HG03139 (cell line): ENCODE measurements around the gene SLC16A1.
"Not testable (repeated sequence)": the region's sequence is repeated elsewhere in the genome, so short reads cannot be mapped to it uniquely, and the experiment has no call there.

Experiments used
- ATAC-seq: cut with Tn5 transposase; IDR thresholded peaks from one replicate; pipeline ENCODE4 v1.9.1; 2021; ENCODE audit not compliant: unreplicated experiment

SLC16A1 gene

GRCh38 chr1:112927462-112927990, 28.5 kb downstream of the SLC16A1 start:
- ATAC-seq, result no peak

GRCh38 chr1:112926858-112927257, 29.1 kb downstream of the SLC16A1 start:
- ATAC-seq, result no peak

GRCh38 chr1:112925015-112925414, 31.0 kb downstream of the SLC16A1 start:
- no peak for ATAC-seq

- no peak for ATAC-seq
Observed at GRCh38 chr1:112923959-112924349, 32.0 kb downstream of the SLC16A1 start.

- ATAC-seq, result no peak
Observed at GRCh38 chr1:112923234-112923958, 32.6 kb downstream of the SLC16A1 start.

GRCh38 chr1:112911506-112912220, 44.3 kb downstream of the SLC16A1 start:
- ATAC-seq, result no peak

GRCh38 chr1:112909847-112910246, 46.1 kb downstream of the SLC16A1 start:
- ATAC-seq, result no peak

GRCh38 chr1:112906150-112906698, 49.8 kb downstream of the SLC16A1 start:
- no peak for ATAC-seq

GRCh38 chr1:112905395-112906149, 50.4 kb downstream of the SLC16A1 start:
- no peak for ATAC-seq

- no peak for ATAC-seq
Observed at GRCh38 chr1:112904831-112905261, 51.1 kb downstream of the SLC16A1 start.

- ATAC-seq, result no peak
Observed at GRCh38 chr1:112904071-112904830, 51.7 kb downstream of the SLC16A1 start.

- ATAC-seq, result no peak
Observed at GRCh38 chr1:112902221-112902620, 53.8 kb downstream of the SLC16A1 start.

- no peak for ATAC-seq
Observed at GRCh38 chr1:112901387-112901786, 54.6 kb downstream of the SLC16A1 start.

GRCh38 chr1:112896783-112897182, 59.2 kb downstream of the SLC16A1 start:
- no peak for ATAC-seq

- ATAC-seq, result no peak
Observed at GRCh38 chr1:112894561-112895011, 61.4 kb downstream of the SLC16A1 start.

GRCh38 chr1:112894010-112894292, 62.0 kb downstream of the SLC16A1 start:
- ATAC-seq, result no peak

GRCh38 chr1:112893288-112894009, 62.5 kb downstream of the SLC16A1 start:
- ATAC-seq, result no peak

- not testable (repeated sequence) for ATAC-seq
Observed at GRCh38 chr1:112889906-112890305, 66.1 kb downstream of the SLC16A1 start.

GRCh38 chr1:112889052-112889768, 66.8 kb downstream of the SLC16A1 start:
- ATAC-seq, result no peak
